GM12878 (cell line): ENCODE results near the gene LRRC14B. TPM values are rescaled to one million over a fixed set of nuclear protein-coding genes. Genes with fewer than 3 reads are reported as not detected.
A peak's percentile ranks its signal among the peaks of the same experiment; 100 is the strongest.

Experiments
- ATAC-seq: fragments of 200-7000 bp; cut with Tn5 transposase; 3 replicates; pipeline ENCODE4 v1.9.1; 2020; ENCODE audit warnings: mild to moderate bottlenecking, moderate library complexity
- BruUV-seq: library from RNA; stranded (reverse); fragments of 400-500 nt; replicated peaks from 2 replicates; lab custom pipeline; 2021; lab: Mats Ljungman, UMichigan
- CTCF ChIA-PET: fragments of 300-600 bp; sonication (Branson Sonifier 250); formaldehyde crosslinking; extraction: SDS; loops from one replicate; lab custom pipeline; 2021; ENCODE audit warnings: inconsistent platforms; lab: Yijun Ruan, JAX
- POLR2A ChIA-PET: fragments of 350-600 bp; formaldehyde crosslinking; extraction: SDS; loops from one replicate; lab custom pipeline; 2021; ENCODE audit warnings: inconsistent platforms; lab: Charles Lee
- RAD21 ChIA-PET: fragments of 300-600 bp; sonication (Branson Sonifier 250); formaldehyde crosslinking; loops from one replicate; lab custom pipeline; 2023; ENCODE audit warnings: antibody characterized with exemption; ENCODE audit not compliant: unreplicated experiment; lab: Charles Lee
- SMC1A ChIA-PET: fragments of 300-600 bp; sonication (Branson Sonifier 250); formaldehyde crosslinking; loops from one replicate; lab custom pipeline; 2023; ENCODE audit not compliant: unreplicated experiment, uncharacterized antibody; lab: Charles Lee
- DNase-seq: peaks from one replicate; pipeline ENCODE4 v3.0.0-alpha.2; 2011; ENCODE audit warnings: low read depth, low spot score
- FAIRE-seq: peaks from 3 replicates; lab custom pipeline; 2011; peaks lifted over from hg19 to GRCh38; lab: Jason Lieb, UNC
- H2AFZ ChIP-seq: 2 replicates; pipeline ENCODE4 v1.6.0; 2011; ENCODE audit warnings: low read depth, low read length, control low read depth; ENCODE audit not compliant: control insufficient read depth
- H3K27ac ChIP-seq: 2 replicates; pipeline ENCODE4 v1.5.1; 2011; ENCODE audit warnings: control low read depth; ENCODE audit not compliant: control insufficient read depth, insufficient read depth
- H3K27me3 ChIP-seq, 2 experiments: replicated peaks in 1 of 2; 2 replicates each; pipeline versions ENCODE4 v1.6.0 to v1.6.1; 2011; ENCODE audit warnings: low read length in 1 of 2; ENCODE audit not compliant: control insufficient read depth in 2 of 2, insufficient read depth in 2 of 2
- H3K36me3 ChIP-seq, 2 experiments: 2 replicates each; pipeline ENCODE4 v1.5.1; 2011; ENCODE audit warnings: low read length in 1 of 2; ENCODE audit not compliant: control insufficient read depth in 2 of 2, insufficient read depth in 2 of 2
- H3K4me1 ChIP-seq: 2 replicates; pipeline ENCODE4 v1.6.1; 2011; ENCODE audit warnings: mild to moderate bottlenecking, low read length, moderate library complexity, mixed read lengths; ENCODE audit not compliant: control insufficient read depth, insufficient read depth
- H3K4me2 ChIP-seq: 2 replicates; pipeline ENCODE4 v1.6.0; 2011; ENCODE audit warnings: control low read depth; ENCODE audit not compliant: control insufficient read depth, insufficient read depth
- H3K4me3 ChIP-seq: fragments of 200-600 bp; sonication (generic); 2 replicates; pipeline ENCODE4 v1.5.1; 2016
- H3K79me2 ChIP-seq: 2 replicates; pipeline ENCODE4 v1.6.0; 2011; ENCODE audit warnings: low read length; ENCODE audit not compliant: control insufficient read depth, insufficient read depth
- H3K9ac ChIP-seq: 2 replicates; pipeline ENCODE4 v1.8.0; 2011; ENCODE audit warnings: low read length, control low read depth, mixed read lengths; ENCODE audit not compliant: control insufficient read depth, insufficient read depth
- H3K9me3 ChIP-seq: replicated peaks from 3 replicates; pipeline ENCODE4 v1.5.1; 2011; ENCODE audit warnings: mild to moderate bottlenecking, low read length; ENCODE audit not compliant: control insufficient read depth, insufficient read depth
- H4K20me1 ChIP-seq: 2 replicates; pipeline ENCODE4 v1.6.0; 2011; ENCODE audit not compliant: control insufficient read depth, insufficient read depth
- CHD2 ChIP-seq: IDR thresholded peaks from 2 replicates; pipeline ENCODE4 v1.6.1; 2011; ENCODE audit warnings: low read depth, low read length, improper control_type of control experiment, borderline replicate concordance
- CHD4 ChIP-seq: fragments of 200-600 bp; sonication (generic); IDR thresholded peaks from 2 replicates; pipeline ENCODE4 v1.6.1; 2016; ENCODE audit warnings: mild to moderate bottlenecking
- EGR1 ChIP-seq, 2 experiments: IDR thresholded peaks; 1 replicate in 1 of 2; 2 replicates in 1 of 2; pipeline ENCODE4 v1.6.1; 2011 to 2012; ENCODE audit warnings: low read depth in 2 of 2, low read length in 2 of 2, borderline replicate concordance in 1 of 2, mild to moderate bottlenecking in 1 of 2, moderate library complexity in 1 of 2
- FOXM1 ChIP-seq: IDR thresholded peaks from 2 replicates; pipeline ENCODE4 v1.6.1; 2012; ENCODE audit warnings: low read depth, mild to moderate bottlenecking, inconsistent platforms, low read length, moderate library complexity
- NR2C1 ChIP-seq: fragments of 450-650 bp; IDR thresholded peaks from 2 replicates; pipeline ENCODE4 v1.6.1; 2017; ENCODE audit warnings: antibody characterized with exemption, mild to moderate bottlenecking, moderate library complexity
- NR2F1 ChIP-seq: fragments of 450-650 bp; conservative IDR thresholded peaks from 2 replicates; pipeline ENCODE4 v1.6.1; 2017; ENCODE audit warnings: mild to moderate bottlenecking
- SIN3A ChIP-seq: IDR thresholded peaks from 2 replicates; pipeline ENCODE4 v1.6.1; 2012; ENCODE audit warnings: low read depth, low read length, improper control_type of control experiment
- WGBS: methylation state at CpG from one replicate; pipeline ENCODE4 v1.1.6; 2016; ENCODE audit warnings: low lambda C conversion rate; ENCODE audit not compliant: insufficient replicate concordance, insufficient coverage; ENCODE audit errors: missing lambda C conversion rate; 5-methylcytosine and 5-hydroxymethylcytosine counted together
- in situ Hi-C: fragments of 300-500 bp; cut with MboI; formaldehyde crosslinking; loops from 9 replicates; pipeline ENCODE4 v1.14.3; 2018; ENCODE audit warnings: mixed read lengths
- intact Hi-C: fragments of 100-400 bp; cut with micrococcal nuclease; formaldehyde crosslinking; loops from one replicate; pipeline ENCODE4 v1.14.2; 2022; ENCODE audit not compliant: unreplicated experiment
- polyA plus RNA-seq, 11 experiments: library from polyadenylated mRNA; depleted of rRNA in 4 of 11; unstranded in 6 of 11; stranded (reverse) in 5 of 11; fragments of >200 nt; fragmentation: Nextera tagmentation in 4 of 11; fragmentation: Illumina TruSeq in 1 of 11; extraction: Ambion mirVana in 4 of 11; extraction: Trizol in 1 of 11; gene quantifications; 1 replicate in 1 of 11; 2 replicates in 10 of 11; pipeline versions ENCODE4 v1.2.1 to v1.2.3, GENCODE V29; 2011 to 2016; ENCODE audit warnings: inconsistent platforms in 2 of 11, missing spikeins in 2 of 11, low read depth in 1 of 11
- total RNA-seq, 4 experiments: library from RNA; depleted of rRNA in 3 of 4; stranded (reverse); fragments of >200 nt in 3 of 4; fragmentation: Illumina TruSeq in 1 of 4; extraction: Trizol in 1 of 4; gene quantifications; 2 replicates each; pipeline versions ENCODE4 v1.2.1 to v1.2.3, GENCODE V29; 2013 to 2021

Gene LRRC14B
- total and polyA plus RNA-seq, 10 of the 15 experiments (the other 5 are each of a cell fraction or from before 2014, with no cell fraction given), result 0.06 to 0.31 (median 0.13) TPM; not detected in 5

- Histone ChIP-seq H3K9me3 (no peaks in the 10 kb centered on the region; the same call in 2 of the 3 replicates), H3K4me1 (peaks cover 9% of the 10 kb centered on the region), H3K36me3 (peaks cover 0 to 4% of the 10 kb centered on the region in 2 experiments; a peak in 1 of 4 replicates), H3K4me3 (peak overlapping the region; percentile 98), H3K4me2 (peak overlapping the region; percentile 66), H3K27ac (peak overlapping the region; percentile 69), H4K20me1 (no peaks in the 10 kb centered on the region), H3K9ac (peak overlapping the region; percentile 86), H2AFZ (peak overlapping the region; percentile 58), H3K27me3 (no peaks in the 10 kb centered on the region), H3K79me2 (peaks cover 57% of the 10 kb centered on the region)
- in situ Hi-C loops (no loop called here), intact Hi-C loops (loop anchor here (2.0 kb wide), 1 partner anchor 52 kb away; the partner anchor contains the start of gene PDCD6)
- ChIA-PET SMC1A (interaction anchor here (0.9 to 2.7 kb wide), 5 partner anchors 13 to 53 kb away, joined by 3 to 9 read pairs (median 4); partner anchors contain the start of gene PDCD6), RAD21 (interaction anchor here (0.6 to 2.4 kb wide), 3 partner anchors 30 to 179 kb away, joined by 4 to 7 read pairs (median 6); no protein-coding TSS in a partner anchor), POLR2A (interaction anchor here (0.8 to 3.4 kb wide), 5 partner anchors 19 to 255 kb away, joined by 3 to 21 read pairs (median 3); partner anchors contain the start of gene PDCD6), CTCF (interaction anchor here (0.6 to 2.8 kb wide), 3 partner anchors 30 to 1436 kb away, joined by 3 to 13 read pairs (median 3); no protein-coding TSS in a partner anchor)
- TF ChIP-seq CHD4 (no peak), EGR1 (IDR thresholded peaks at IDR 0.05; ENCODE audit: borderline replicate concordance in 1 of 2, low read depth in 2 of 2, low read length in 2 of 2) (peak in 1 of 2 experiments; percentile 17; a peak in 1 of 3 replicates), NR2F1 (peak; percentile 38; the same call in 1 of the 2 replicates), NR2C1 (0 out of 2 replicates have a peak, but pooled peaks have one; percentile 0), CHD2 (no peak), FOXM1 (no peak), SIN3A (peak; percentile 0; the same call in 1 of the 2 replicates)
- under 1% methylated on average over 41 of the region's 73 CpGs for WGBS
- no peak for FAIRE-seq
- no TSS peak for BruUV-seq
- ATAC-seq, result peak; percentile 70
- DNase-seq, result no peak
These were observed 27.4 kb downstream of the LRRC14B start for GRCh38 chr5:218457-219291.
